Choroid plexus epithelial cell (primary cell): ENCODE data around the gene NARS2.
A peak's percentile ranks its signal among the peaks of the same experiment; 100 is the strongest.

ENCODE experiments used
- DNase-seq: peaks from one replicate; pipeline ENCODE4 v3.0.0-alpha.2; 2010; ENCODE audit warnings: low read depth
- H3K4me3 ChIP-seq: 2 replicates; pipeline ENCODE4 v1.5.1; 2011; ENCODE audit warnings: low read depth, mild to moderate bottlenecking, control low read depth, low read length, moderate library complexity
- TF ChIP-seq, protein P1 (sequence below): conservative IDR thresholded peaks from 2 replicates; pipeline ENCODE4 v1.5.1; 2011; ENCODE audit warnings: low read depth, mild to moderate bottlenecking, control low read depth, inconsistent platforms, low read length, moderate library complexity

Gene NARS2

DNA sequence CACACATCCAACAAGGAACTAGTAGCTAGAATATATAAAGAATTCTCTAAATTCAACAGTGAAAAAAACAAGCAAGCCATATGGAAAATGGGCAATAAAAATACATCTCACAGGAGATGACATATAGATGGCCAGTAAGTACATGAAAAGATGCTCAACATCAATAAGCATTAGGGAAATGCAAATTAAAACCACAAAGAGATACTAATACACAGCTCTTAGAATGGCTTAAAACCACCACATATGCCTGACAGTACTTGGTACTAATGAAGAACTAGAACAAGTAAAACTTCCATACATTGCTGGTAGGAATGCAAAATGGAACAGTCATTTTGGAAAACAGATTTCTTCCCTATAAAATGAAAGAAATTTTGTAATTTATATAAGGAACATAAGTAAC is 85.5 kb downstream of the NARS2 start:
- no peak for DNase-seq
- H3K4me3 ChIP-seq, result no peak overlapping the region
- TF ChIP-seq, protein P1, sequence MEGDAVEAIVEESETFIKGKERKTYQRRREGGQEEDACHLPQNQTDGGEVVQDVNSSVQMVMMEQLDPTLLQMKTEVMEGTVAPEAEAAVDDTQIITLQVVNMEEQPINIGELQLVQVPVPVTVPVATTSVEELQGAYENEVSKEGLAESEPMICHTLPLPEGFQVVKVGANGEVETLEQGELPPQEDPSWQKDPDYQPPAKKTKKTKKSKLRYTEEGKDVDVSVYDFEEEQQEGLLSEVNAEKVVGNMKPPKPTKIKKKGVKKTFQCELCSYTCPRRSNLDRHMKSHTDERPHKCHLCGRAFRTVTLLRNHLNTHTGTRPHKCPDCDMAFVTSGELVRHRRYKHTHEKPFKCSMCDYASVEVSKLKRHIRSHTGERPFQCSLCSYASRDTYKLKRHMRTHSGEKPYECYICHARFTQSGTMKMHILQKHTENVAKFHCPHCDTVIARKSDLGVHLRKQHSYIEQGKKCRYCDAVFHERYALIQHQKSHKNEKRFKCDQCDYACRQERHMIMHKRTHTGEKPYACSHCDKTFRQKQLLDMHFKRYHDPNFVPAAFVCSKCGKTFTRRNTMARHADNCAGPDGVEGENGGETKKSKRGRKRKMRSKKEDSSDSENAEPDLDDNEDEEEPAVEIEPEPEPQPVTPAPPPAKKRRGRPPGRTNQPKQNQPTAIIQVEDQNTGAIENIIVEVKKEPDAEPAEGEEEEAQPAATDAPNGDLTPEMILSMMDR, result no peak

DNA sequence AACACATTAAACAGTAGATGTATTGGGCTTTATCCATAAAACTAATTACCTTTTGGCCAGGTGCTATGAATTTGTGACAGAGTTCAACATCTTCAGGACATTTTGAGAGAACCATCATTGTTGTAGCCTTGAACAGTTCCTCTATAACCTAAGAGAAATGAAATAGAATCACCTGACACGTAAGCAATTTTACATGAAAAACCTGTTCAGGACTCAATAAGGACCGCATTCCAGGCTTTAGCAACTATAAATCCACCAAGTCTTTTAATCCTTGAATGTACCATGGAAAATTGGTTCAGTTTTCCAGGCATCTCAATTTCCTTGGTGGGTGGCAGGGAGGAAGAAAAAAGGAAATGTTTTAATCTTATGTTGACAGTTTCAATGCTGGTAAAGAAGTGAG is 96.1 kb downstream of the NARS2 start:
- no peak for DNase-seq
- no peak overlapping the region for H3K4me3 ChIP-seq
- TF ChIP-seq, protein P1, result no peak

DNA sequence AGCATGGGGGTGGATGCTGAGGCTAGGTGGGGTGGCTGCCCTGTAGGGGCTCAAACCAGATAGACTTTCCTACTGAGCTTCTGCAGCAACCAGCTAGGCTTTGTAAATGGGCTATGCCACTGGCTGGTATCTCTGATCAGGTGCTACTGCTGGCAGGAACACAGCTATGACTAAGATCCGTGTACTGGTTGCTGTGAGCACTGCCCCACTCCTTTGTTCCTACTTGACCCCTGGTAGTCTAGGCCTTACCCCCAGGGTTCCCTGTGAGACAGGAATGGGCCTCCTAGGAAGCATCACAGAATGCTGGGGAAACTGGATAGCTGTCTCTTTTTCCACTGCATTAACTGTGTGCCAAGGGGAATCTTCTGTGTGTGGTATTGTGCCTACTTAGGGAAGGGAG is 98.6 kb downstream of the NARS2 start:
- DNase-seq, result peak; percentile 12
- no peak overlapping the region for H3K4me3 ChIP-seq
- TF ChIP-seq, protein P1, result no peak

DNA sequence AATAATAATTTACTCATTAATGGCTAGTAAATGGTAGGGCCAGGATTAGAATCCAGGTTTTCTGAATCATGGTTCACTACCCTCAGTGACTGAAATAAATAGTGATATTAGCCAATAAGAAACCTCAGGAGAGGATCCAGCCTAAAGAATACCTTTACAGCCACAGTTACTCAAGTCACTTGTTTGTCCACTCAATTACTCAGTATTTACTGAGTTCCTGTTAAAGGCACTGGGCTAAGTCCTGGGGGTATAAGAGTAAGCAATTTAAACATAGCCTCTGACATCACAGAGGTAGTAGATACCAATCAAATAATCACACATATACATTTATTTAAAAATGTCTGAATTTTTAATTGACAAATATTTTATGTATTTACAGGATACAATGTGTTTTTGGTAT is 100.2 kb downstream of the NARS2 start:
- DNase-seq, result no peak
- TF ChIP-seq, protein P1, result no peak

DNA sequence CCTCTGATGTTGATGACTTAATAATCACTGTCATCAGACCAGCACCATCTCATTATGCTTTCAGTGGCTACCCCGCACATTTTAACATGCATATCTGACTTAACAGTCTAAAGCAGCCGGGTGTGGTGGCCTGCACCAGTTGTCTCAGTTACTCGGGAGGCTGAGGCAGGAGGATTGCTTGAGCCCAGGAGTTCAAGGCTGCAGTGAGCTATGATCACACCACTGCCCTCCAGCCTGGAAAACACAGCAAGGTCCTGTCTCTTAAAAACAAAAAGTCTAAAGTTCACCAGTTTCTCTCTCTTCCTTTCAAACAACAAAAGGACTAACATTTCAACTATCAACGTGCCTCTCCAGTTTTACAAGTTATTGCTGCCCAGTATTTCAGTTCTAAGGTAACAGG is 101.8 kb downstream of the NARS2 start:
- TF ChIP-seq, protein P1, result no peak
- no peak overlapping the region for H3K4me3 ChIP-seq
- DNase-seq, result no peak

More for the DNA sequence above, 100.2 kb downstream of the NARS2 start:
- H3K4me3 ChIP-seq, result no peak overlapping the region

DNA sequence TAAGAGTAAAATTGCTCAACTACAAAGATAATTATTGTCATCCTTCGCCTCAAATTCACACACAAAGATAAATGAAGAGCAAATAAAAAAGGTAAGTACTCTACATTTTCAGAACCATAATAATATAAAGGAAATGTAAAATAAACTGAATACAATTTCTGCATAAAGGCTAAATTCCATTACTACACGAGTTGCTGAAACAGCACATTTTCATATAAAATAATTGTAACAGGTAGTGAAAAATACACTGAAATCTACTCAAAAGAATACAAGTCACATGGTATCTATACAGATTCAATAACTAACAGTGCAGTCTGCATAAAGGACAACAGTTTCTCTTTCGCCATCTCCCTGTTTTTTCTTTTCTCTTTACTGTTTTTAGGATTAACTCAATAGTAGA is 102.3 kb downstream of the NARS2 start:
- DNase-seq, result no peak
- TF ChIP-seq, protein P1, result no peak
- H3K4me3 ChIP-seq, result no peak overlapping the region

DNA sequence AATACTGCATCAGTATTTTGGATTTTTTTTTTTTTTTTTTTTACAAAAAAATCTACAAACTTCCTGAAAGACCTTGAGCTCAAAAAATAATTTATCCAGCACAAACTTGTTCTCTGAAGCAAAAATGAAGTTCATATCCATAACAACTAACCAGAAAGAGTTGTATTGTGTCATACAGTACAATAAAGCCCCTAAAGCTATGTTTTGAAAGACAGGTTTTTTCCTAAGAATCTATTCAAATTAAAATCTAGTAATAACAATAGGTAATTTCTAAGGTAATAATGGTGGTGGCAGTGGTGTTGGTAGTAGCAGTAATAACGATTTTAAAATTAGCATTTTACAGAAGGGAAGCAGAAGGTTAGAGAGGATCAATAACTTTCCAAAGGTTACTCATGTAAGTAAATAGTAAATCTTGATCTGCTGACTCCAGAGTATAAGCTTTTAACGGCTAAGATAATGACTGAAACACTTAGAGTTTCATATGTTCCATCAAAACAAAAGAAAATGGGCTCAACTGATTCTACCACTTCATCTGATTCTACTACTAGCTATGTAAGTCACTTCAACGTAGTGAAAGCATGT is 103.7 kb downstream of the NARS2 start:
- TF ChIP-seq, protein P1, result no peak
- DNase-seq, result no peak

More for the DNA sequence above, 103.7 kb downstream of the NARS2 start:
- no peak overlapping the region for H3K4me3 ChIP-seq
